Germinal center (tissue), 1 donor: Measurements from ENCODE around the gene SCD.
A peak's percentile ranks its signal among the peaks of the same experiment; 100 is the strongest.

ENCODE experiments used
- DNase-seq: peaks from one replicate; pipeline ENCODE4 v3.0.0; 2012; ENCODE audit warnings: mixed read lengths, low spot score

The SCD gene

GRCh38 chr10:100340948-100341847 is 5.8 kb upstream of the SCD start:
- DNase-seq = no peak

GRCh38 chr10:100341953-100342626 is 4.9 kb upstream of the SCD start:
- peak; percentile 48 for DNase-seq

GRCh38 chr10:100342627-100342972 is 4.4 kb upstream of the SCD start:
- no peak for DNase-seq

- DNase-seq = no peak
These were observed 2.7 kb upstream of the SCD start for GRCh38 chr10:100344241-100344788.

- no peak for DNase-seq
These were observed 1.3 kb upstream of the SCD start for GRCh38 chr10:100345570-100346330.

GRCh38 chr10:100346351-100346764 is 675 bp upstream of the SCD start:
- peak; percentile 79 for DNase-seq

GRCh38 chr10:100347568-100348195 is 649 bp downstream of the SCD start:
- no peak for DNase-seq

- DNase-seq = no peak
These were observed 1.4 kb downstream of the SCD start for GRCh38 chr10:100348389-100348927.

- DNase-seq = no peak
These were observed 2.1 kb downstream of the SCD start for GRCh38 chr10:100349087-100349486.

- DNase-seq = no peak
These were observed 2.6 kb downstream of the SCD start for GRCh38 chr10:100349672-100350071.

GRCh38 chr10:100350914-100351485 is 4.0 kb downstream of the SCD start:
- DNase-seq = no peak

GRCh38 chr10:100353770-100354485 is 6.9 kb downstream of the SCD start:
- DNase-seq = no peak

- no peak for DNase-seq
These were observed 8.1 kb downstream of the SCD start for GRCh38 chr10:100355086-100355485.

GRCh38 chr10:100356067-100357017 is 9.3 kb downstream of the SCD start:
- DNase-seq = no peak

GRCh38 chr10:100357059-100357858 is 10.2 kb downstream of the SCD start:
- DNase-seq = no peak

- DNase-seq = no peak
These were observed 12.0 kb downstream of the SCD start for GRCh38 chr10:100359030-100359432.

GRCh38 chr10:100359529-100360150 is 12.6 kb downstream of the SCD start:
- no peak for DNase-seq

- no peak for DNase-seq
These were observed 13.2 kb downstream of the SCD start for GRCh38 chr10:100360234-100360633.
